GM18502 (cell line): ENCODE results near the gene NINJ2.

Experiments
- ATAC-seq: cut with Tn5 transposase; IDR thresholded peaks from one replicate; pipeline ENCODE4 v1.9.1; 2021; ENCODE audit warnings: mild to moderate bottlenecking; ENCODE audit not compliant: unreplicated experiment, poor library complexity

NINJ2 gene

DNA sequence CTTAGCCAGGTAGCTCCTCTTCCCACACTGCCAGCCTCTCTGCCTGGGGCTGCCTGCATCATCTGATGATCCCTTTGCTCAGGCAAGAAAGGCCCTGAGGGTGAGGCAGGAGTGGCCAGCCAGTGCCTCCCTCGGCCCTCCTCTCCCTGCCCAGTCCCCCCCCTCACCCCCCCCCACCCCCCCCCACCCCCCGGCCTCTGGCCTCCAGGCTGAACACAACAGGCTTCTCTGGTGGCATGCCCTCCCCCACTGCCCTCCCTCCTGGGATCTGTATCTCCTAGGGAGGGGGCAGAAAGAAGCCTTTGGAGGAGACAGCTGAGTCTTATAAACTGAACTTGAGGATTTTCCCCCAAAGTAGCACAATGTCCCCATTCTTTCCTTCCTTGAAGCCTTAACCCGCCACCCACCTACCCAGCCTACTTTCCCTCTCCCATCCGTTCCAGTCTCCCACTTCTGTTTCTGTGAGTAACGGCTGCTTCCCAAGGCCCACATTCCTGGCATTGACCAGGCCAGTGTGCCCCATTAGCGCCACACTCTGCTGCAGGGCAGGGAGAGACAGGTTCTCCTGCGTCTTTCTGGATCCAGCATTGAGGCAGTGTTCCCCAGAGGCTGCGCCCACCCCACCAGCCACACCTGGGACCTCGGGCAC lies 121.4 kb downstream of the NINJ2 start:
- no peak for ATAC-seq

GRCh38 chr12:539540-540310 lies 123.5 kb downstream of the NINJ2 start:
- ATAC-seq = no peak

- no peak for ATAC-seq
These were observed 124.3 kb downstream of the NINJ2 start for GRCh38 chr12:538731-539539.

- ATAC-seq = no peak
These were observed 125.5 kb downstream of the NINJ2 start for GRCh38 chr12:537772-538171.

DNA sequence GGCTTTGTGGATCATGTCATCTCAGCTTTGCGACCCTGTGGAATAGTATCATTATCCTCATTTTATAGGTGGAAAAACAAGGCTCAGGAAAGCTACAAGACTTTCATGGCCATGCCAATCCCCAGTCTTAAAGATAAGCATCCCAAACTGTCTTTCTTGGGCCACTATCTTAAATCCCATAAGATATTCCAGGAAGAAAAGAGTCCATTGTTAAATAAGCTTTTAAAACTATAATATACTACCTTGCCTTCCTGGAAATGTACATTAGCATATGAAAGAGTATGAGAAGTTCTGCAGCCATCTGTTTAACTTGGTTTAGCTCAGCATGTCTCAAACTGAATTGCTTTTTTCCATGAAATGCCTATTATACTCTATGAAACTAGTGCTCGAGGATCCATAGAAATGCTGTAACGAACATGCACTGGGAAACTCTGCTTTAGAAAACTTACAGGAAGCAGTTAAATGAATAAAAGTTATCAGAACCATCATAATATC lies 126.4 kb downstream of the NINJ2 start:
- no peak for ATAC-seq

DNA sequence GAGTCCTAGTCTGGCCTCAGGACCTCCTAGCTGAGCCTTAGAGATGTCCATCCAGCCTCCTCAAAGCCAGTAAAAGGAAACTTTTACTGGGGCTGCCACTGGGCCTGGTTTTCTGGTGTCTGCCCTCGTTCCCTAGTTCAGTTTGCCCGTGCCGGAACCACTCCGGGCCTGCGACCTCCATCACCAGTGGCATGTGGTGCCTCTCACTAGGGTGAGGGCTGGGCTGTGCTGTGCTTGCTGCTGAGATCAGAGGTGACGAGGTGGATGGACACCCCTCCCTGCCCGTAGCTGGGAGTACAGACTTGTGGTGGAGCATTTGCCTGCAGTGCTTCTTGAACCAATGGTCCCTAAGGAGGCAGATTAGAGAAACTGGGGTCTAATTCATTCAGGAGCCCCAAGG lies 127.8 kb downstream of the NINJ2 start:
- no peak for ATAC-seq

DNA sequence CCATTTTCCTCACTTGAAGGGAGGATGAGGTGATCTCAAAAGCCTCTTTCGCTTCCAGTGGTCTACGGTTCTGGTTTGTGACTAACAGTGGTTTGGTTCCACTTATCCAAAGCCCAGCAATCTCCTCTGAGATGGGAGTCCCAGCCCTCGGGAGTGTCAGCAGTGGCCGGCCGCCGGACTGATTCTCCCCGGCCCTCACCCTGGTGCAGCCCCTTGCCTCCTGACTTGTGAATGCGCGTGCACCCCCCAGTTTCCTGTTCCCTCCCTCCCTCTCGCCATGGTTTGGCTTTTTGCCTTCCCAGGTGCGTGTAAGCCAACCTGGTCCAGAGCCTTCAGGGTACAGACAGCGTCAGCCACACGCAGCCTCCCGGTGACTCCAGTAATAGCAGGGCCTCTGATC lies 129.0 kb downstream of the NINJ2 start:
- no peak for ATAC-seq

- ATAC-seq = no peak
These were observed 129.5 kb downstream of the NINJ2 start for GRCh38 chr12:533718-534117.

DNA sequence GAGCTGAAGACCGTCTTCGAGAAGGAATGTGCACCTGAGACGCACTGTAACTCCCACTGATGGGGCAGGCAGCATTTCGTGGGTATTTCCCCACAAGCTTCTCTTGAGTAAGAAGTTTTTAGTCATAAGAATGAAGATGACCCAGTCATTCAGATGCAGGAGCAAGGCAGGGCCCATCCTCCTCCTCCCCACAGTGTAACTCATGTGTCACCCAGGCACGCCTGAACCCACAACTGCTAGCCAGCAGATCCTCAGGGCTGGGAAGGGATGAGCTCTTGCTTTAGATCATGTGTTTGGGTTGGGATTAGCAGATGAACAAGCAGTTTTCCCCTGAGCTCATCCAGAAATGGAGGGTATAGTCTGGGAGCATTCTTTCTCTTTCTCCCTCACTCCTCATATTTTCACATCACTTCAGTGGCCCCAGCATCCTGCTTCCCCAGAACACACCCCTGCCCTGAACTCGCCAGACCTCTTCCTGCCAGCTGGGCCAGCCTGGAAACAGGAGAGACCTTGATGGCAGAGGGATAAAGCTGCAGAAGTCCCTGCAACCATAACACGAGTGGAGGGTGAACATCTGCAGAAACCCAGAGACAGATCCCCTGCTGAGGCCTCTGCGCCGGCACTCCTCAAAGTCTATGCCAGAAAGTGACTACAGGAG lies 130.2 kb downstream of the NINJ2 start:
- no peak for ATAC-seq

GRCh38 chr12:531951-532585 lies 131.2 kb downstream of the NINJ2 start:
- ATAC-seq = no peak

DNA sequence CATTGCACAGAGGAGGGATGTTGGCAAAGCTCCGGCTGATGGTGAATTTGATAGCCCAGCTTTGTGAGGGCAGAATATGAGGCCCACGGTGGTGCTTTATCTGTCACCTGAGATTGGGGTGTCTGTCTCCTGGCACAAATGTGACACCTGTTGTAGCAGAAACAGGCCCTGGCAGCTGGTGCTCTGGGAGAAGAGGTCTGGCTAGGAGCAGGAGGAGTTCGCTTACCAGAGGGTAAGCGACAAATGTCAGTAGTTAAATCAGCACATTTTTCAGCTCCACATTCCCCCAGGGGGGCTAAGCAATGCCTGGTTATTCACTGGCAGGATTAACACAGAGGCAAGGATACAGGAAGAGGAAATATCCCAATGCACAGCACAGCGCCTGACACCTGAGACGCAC lies 132.4 kb downstream of the NINJ2 start:
- no peak for ATAC-seq

DNA sequence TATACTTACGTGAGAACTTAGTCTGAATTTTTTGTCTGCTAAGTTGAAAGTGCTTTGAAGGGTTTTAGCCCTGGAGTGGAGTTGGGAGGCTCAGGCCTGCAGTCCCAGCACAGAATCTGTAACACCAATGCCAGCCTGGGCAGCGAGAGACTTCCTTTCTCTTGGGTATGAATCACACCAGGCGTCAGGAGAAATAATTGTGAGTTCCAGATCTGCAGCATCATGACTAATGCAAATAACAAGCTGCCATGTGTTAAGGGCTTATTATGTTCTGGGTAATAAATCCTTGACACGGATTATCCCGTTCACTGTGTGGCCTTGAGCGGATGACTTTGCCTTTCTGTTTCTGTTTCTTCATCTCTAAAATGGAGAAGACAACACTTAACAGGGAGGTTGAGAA lies 132.9 kb downstream of the NINJ2 start:
- ATAC-seq = no peak

DNA sequence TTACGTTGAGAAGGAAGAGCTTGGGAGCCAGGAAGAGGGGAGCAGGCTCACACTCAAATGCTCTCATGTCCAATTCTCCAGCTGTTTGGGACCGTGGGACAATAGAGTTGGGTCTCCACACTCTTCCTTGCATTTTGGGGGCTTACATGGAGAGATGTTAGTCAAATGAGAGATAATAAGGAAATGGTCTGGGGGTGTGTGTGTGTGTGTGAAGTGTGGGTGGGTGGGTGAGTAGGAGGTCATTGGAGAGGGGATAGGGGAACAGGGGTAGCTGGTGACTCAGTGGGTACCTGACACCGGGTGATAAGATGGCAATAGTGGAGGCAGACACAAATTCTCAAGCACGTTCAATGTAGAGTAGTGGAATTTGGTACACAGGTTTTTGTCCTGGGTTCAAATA lies 135.5 kb downstream of the NINJ2 start:
- no peak for ATAC-seq

DNA sequence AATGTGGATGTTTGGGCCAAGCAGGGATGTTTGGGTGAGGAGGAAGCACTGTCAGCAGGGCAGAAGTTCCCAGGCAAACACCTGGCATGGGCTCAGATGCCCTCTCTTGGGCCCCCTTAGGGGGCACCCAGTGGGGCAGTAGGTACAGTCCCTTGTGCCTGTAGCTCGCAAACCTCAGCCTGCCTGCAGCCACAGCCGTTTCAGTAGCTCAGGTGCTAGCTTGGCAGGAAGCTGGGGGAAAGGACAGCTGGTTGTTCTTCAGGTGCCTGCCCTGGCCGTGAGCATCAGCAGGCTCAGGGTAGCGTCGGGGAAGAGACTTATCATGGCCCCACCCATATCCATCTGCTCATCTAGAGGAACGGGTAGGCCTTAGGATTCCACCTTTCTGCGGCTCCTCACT lies 136.0 kb downstream of the NINJ2 start:
- ATAC-seq = no peak

DNA sequence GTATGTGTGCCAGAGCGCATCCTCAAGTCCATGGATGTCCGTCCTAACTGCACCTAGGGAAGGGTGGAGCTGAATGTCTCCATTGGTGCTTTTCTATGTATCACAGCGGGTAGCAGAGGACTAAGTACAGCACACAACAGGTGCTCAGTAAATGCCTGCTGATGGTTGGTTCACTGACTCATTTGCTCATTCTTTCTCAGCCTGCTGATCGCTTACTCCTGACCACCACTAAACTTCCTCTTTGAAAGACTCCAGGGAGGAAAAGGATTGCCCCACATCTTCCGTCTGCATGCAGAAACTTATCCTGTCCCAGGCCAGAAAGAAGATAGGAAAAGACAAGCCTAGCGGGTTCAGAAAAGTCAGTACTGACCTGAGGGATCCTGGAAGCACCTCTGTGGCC lies 137.2 kb downstream of the NINJ2 start:
- ATAC-seq = no peak

- ATAC-seq = no peak
These were observed 138.9 kb downstream of the NINJ2 start for GRCh38 chr12:524167-524951.

DNA sequence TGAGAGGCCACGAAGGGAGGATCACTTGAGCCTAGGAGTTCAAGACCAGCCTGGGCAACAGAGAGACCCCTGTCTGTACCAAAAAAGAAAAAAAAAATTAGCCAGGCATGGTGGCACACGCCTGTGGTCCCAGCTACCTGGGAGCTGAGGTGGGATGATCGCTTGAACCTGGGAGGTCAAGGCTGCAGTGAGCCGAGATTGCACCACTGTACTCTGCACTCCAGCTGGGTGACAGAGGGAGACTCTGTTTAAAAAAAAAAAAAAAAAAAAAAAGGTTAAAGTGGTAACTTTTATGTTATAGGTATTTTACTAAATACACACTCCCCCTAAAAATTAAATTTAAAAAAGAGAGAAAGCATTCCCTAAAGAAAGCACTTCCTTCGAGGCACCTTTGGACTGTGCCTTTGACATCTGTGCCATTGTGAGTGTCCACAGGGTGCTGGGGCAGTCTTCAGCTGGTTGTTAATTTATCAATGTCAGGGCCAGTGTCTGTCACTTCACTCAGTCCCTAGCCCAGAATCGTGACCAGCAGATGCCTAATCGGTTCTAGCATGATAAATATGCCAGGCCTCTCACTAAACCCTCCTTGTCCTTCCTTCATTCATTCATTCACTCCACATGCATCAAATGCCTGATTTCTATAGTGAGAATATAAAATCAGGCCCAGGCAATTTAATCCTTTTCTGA lies 140.4 kb downstream of the NINJ2 start:
- ATAC-seq = no peak

DNA sequence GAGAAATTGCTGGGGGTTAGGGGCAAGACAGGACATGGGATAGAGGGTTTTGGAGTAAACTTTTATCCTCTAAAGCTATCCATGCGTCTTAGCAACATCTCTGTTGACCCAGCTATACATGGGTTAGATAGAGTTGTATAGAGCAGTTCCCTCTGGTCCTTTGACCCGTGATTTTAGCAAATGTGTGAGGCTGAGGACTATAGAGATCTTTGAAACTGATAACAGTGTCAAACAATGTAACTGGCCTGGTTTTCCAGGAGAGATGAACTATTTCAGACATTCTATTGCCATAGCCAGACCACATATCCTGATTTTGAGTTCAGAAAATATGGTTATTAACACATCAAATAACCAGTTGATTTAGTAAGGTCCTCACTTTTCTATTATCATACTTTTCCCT lies 143.1 kb downstream of the NINJ2 start:
- ATAC-seq = no peak

DNA sequence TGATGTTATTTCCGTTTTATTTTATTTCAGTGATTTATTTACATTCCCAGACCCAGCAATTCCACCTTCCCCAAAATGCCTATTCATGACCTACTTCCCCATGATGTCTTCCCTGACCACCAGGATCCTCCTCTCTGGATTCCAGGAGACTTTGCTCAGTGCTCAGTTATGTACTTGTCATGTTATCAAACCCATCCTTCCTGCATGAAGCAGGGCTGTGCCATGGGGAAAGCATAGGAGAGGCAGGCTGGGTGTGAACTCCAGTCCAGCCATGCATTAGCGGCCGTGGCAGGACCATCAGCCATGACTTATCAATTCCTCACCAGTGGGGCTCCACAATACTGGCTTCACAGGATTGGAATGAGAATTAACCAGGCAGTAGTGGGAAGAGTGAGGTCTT lies 145.7 kb downstream of the NINJ2 start:
- no peak for ATAC-seq
